ENCODE data around the gene GPR137B.

Gene GPR137B

GRCh38 chr1:236142253-236143103 lies at the start of gene GPR137B (continued):
- peak; percentile 53; the same call in 1 of the 2 replicates for TF ChIP-seq WT1 (tag by site-specific recombination; IDR thresholded peaks at IDR 0.05)
- TF ChIP-seq PATZ1 (tag by site-specific recombination; IDR thresholded peaks at IDR 0.05), result peak; percentile 64; the same call in 1 of the 2 replicates
- no peak for TF ChIP-seq HIC1 (tag by site-specific recombination; IDR thresholded peaks at IDR 0.05)
- TF ChIP-seq ZNF394 (tag by site-specific recombination; IDR thresholded peaks at IDR 0.05; ENCODE audit: borderline replicate concordance), result peak; percentile 56; the same call in 1 of the 2 replicates
- TF ChIP-seq EGR2 (tag by site-specific recombination; IDR thresholded peaks at IDR 0.05; ENCODE audit: low read depth), result peak; percentile 57; the same call in 1 of the 2 replicates
- 0 out of 2 replicates have a peak, but pooled peaks have one; percentile 15 for TF ChIP-seq YY2 (tag by site-specific recombination; IDR thresholded peaks at IDR 0.05)
- peak; percentile 88 for TF ChIP-seq ZSCAN30 (tag by site-specific recombination; IDR thresholded peaks at IDR 0.05)
- TF ChIP-seq ZNF624 (tag by site-specific recombination; IDR thresholded peaks at IDR 0.05), result no peak
- TF ChIP-seq PRDM10 (tag by site-specific recombination; IDR thresholded peaks at IDR 0.05), result peak; percentile 73
- TF ChIP-seq GLI4 (tag by site-specific recombination; IDR thresholded peaks at IDR 0.05), result no peak
- TF ChIP-seq PRDM2 (tag by site-specific recombination; IDR thresholded peaks at IDR 0.05; ENCODE audit: borderline replicate concordance), result peak; percentile 42; the same call in 1 of the 2 replicates
- TF ChIP-seq TCF7L2 (IDR thresholded peaks at IDR 0.05; ENCODE audit: borderline replicate concordance, low read depth, low read length), result peak; percentile 77; the same call in 1 of the 2 replicates
- TF ChIP-seq ZNF248 (tag by site-specific recombination; IDR thresholded peaks at IDR 0.05), result no peak
- TF ChIP-seq ZBTB26 (tag by site-specific recombination; optimal IDR thresholded peaks at IDR 0.05), result peak; percentile 66
- TF ChIP-seq ZNF221 (tag by site-specific recombination; IDR thresholded peaks at IDR 0.05; ENCODE audit: borderline replicate concordance), result peak; percentile 60; the same call in 1 of the 2 replicates
- TF ChIP-seq ZNF596 (tag by site-specific recombination; IDR thresholded peaks at IDR 0.05), result peak; percentile 64; the same call in 1 of the 2 replicates
- no peak for TF ChIP-seq ZBTB49 (tag by site-specific recombination; IDR thresholded peaks at IDR 0.05; ENCODE audit: low read depth)
